Sciatic nerve (tissue), 2 donors: ENCODE results near the gene CASKIN1. TPM values are rescaled to one million over a fixed set of nuclear protein-coding genes. Genes with fewer than 3 reads are reported as not detected.
"Not testable (repeated sequence)": the region's sequence is repeated elsewhere in the genome, so short reads cannot be mapped to it uniquely, and the experiment has no call there.

Source experiments
- ATAC-seq: fragments of 200-7000 bp; cut with Tn5 transposase; one replicate; pipeline ENCODE4 v1.9.1; 2020; ENCODE audit warnings: mild to moderate bottlenecking, moderate library complexity
- DNase-seq: peaks from one replicate; pipeline ENCODE4 v3.0.0-alpha.2; 2020; ENCODE audit warnings: low spot score
- intact Hi-C: fragments of 100-400 bp; cut with DNase I; formaldehyde crosslinking; loops from one replicate; pipeline ENCODE4 v1.14.2; 2022
- total RNA-seq: library from RNA; stranded (reverse); fragmentation: NEBNext Ultra II Directional; extraction: Animal tissue kit (Norgen Biotek cat#: 25700); gene quantifications from one replicate; pipeline ENCODE4 v1.2.1, GENCODE V29; 2021
- donor health status: DM: no; HTN: no; CAD: no.
- donor health status: DM: no; HTN: no; CAD: no.

CASKIN1 gene, protein sequence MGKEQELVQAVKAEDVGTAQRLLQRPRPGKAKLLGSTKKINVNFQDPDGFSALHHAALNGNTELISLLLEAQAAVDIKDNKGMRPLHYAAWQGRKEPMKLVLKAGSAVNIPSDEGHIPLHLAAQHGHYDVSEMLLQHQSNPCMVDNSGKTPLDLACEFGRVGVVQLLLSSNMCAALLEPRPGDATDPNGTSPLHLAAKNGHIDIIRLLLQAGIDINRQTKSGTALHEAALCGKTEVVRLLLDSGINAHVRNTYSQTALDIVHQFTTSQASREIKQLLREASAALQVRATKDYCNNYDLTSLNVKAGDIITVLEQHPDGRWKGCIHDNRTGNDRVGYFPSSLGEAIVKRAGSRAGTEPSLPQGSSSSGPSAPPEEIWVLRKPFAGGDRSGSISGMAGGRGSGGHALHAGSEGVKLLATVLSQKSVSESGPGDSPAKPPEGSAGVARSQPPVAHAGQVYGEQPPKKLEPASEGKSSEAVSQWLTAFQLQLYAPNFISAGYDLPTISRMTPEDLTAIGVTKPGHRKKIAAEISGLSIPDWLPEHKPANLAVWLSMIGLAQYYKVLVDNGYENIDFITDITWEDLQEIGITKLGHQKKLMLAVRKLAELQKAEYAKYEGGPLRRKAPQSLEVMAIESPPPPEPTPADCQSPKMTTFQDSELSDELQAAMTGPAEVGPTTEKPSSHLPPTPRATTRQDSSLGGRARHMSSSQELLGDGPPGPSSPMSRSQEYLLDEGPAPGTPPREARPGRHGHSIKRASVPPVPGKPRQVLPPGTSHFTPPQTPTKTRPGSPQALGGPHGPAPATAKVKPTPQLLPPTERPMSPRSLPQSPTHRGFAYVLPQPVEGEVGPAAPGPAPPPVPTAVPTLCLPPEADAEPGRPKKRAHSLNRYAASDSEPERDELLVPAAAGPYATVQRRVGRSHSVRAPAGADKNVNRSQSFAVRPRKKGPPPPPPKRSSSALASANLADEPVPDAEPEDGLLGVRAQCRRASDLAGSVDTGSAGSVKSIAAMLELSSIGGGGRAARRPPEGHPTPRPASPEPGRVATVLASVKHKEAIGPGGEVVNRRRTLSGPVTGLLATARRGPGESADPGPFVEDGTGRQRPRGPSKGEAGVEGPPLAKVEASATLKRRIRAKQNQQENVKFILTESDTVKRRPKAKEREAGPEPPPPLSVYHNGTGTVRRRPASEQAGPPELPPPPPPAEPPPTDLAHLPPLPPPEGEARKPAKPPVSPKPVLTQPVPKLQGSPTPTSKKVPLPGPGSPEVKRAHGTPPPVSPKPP (N-terminal part only)
- 1.6 TPM for total RNA-seq

GRCh38 chr16:2196162-2196980 lies at the start of gene CASKIN1:
CASKIN1 (minus strand) TSS chr16:2196605; CDS start chr16:2196432, 173 bp downstream.
- intact Hi-C loops = no loop called here
- no peak for ATAC-seq
- no peak for DNase-seq

DNA sequence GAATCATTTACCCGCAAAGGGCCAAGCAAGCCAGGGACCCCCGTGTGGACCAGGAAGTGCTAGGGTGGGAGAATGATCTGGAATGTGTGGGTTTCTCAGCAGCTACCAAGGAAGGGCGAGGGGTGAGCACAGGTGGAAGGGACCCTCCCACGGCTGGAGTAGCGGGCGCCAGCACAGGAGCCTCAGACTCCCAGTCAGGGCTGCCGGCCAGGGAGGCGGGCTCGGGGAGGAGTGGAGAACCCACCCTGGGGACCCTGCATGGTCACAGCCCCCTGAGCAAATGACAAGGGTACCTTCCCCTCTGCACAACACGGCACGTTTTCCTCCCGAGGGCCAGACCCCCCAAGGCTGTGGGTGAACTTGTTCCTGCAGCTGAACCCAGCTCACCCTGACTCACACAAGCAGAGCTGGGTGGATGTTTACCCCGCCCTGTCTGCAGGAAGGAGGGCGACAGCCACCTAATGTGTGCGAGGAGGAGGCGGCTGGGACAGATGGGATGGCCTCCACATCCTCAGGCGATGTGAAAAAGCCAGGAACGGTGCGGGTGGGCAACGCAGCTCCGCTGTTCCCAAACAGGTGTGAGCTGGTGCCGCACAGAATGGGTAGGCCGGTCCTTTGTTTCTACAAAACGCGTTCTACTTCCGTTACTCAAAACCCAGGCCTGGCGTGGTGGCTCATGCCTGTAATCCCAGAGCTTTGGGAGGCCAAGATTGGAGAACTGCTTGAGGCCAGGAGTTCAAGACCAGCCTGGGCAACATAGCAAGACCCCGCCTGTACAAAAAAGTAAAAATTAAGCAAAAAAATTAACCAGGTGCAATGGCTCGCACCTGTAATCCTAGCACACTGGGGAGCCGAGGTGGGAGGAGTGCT lies 48.8 kb upstream of the CASKIN1 start:
- no peak for DNase-seq
- intact Hi-C loops = no loop called here
- ATAC-seq = no peak

- ATAC-seq = no peak
- DNase-seq = no peak
- intact Hi-C loops = no loop called here
Measured at GRCh38 chr16:2244301-2244700, 47.9 kb upstream of the CASKIN1 start.

- intact Hi-C loops = no loop called here
- no peak for ATAC-seq
- no peak for DNase-seq
Measured at GRCh38 chr16:2243781-2244180, 47.4 kb upstream of the CASKIN1 start.

DNA sequence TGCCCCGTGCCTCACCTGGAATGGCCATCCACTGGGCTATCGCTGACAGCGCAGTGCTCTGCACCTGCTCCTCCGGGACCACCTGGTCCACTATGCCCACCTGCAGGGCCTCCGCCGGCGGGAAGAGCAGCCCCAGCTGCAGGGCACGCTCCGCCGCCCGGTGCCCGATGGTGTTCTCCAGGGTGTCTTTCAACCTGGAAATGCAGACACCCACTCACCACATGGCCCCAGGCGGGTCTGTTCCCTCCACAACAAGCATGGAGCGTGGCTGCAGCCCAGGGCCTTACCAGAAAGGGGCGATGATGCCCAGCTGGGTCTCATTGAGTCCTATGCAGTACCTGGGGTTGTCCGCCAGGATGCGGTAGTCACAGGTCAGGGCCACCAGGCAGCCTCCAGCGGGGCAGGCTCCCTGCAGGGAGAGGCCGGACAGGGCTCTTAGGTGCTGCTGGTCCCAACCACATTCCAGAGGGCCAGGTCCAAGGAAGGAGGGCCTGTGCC lies 46.7 kb upstream of the CASKIN1 start:
- intact Hi-C loops = no loop called here
- no peak for DNase-seq
- ATAC-seq = no peak

DNA sequence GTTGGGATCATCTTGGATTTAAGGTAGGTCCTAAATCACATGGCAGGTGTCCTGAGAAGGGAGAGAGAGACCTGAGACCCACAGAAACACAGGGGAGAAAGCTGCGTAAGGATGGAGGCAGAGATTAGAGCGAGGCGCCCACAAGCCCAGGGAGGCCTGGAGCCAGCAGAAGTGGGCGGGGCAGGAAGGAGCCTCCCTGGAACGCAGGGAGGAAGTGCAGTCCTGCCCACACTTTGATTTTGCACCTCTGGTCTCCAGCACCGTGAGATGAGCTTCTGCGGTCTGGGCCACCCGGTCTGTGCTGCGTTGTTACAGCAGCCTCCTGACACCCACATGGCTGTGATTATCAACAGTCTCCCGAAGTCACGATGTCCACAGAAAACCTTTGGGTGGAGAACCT lies 46.2 kb upstream of the CASKIN1 start:
- ATAC-seq (no peak), DNase-seq (no peak)
- intact Hi-C loops = no loop called here

DNA sequence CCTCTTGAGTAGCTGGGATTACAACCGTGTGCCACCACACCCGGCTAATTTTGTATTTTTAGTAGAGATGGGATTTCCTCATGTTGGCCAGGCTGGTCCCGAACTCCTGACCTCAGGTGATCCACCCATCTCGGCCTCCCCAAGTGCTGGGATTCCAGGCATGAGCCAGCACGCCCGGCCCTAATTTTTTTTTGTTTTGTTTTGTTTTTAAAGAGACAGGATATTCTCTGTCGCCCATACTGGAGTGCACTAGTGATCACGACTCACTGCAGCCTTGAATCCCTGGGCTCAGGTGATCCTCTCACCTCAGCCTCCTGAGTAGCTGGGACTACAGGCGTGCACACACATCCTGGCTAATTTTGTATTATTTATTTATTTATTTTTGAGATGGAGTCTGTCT lies 43.9 kb upstream of the CASKIN1 start:
- intact Hi-C loops, ATAC-seq: not testable (repeated sequence)

DNA sequence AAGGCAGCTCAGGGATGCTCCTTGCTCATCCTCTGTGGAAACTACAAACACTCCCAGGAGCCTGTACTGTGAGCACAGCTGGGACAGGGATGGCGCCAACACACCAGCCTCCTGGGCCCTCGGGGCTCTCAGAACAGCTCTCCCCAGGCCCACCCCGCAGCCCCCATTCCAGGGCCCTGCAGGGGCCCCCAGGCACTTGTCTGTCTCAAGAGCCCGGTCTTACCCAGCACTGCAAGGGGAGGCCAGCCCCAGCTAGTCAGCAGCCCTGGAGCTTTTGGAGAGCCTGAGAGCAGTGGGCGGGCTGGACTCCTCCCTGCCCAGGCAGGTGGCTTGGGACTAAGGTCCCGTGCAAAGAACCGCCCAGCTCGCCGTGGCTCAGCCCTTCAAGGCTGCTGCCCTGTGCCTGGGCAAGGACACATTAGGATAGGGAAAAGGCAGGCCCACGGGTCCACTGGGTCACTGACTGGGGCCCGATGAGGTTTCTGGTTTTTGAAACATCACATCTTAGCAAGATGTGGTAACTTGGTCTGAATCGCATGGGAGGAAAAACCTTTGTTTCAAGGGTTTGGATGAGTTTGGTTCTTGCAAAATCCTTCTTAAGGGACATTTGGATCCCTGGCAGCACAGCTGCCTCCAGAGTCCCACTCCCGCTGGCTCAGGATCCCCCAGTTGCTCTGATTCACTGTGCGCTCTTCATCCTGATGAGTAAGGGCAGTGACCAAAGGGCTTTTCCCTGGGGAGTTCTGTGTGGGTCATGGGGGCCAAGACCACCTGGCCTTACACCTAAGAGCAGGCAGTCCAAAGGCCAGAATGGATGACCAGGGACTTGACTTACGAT lies 42.7 kb upstream of the CASKIN1 start:
- intact Hi-C loops = no loop called here
- DNase-seq (no peak), ATAC-seq (no peak)

More for the DNA sequence above, 43.9 kb upstream of the CASKIN1 start:
- not testable (repeated sequence) for DNase-seq

- no peak for ATAC-seq
- intact Hi-C loops = no loop called here
- no peak for DNase-seq
Measured at GRCh38 chr16:2238150-2238837, 41.9 kb upstream of the CASKIN1 start.

DNA sequence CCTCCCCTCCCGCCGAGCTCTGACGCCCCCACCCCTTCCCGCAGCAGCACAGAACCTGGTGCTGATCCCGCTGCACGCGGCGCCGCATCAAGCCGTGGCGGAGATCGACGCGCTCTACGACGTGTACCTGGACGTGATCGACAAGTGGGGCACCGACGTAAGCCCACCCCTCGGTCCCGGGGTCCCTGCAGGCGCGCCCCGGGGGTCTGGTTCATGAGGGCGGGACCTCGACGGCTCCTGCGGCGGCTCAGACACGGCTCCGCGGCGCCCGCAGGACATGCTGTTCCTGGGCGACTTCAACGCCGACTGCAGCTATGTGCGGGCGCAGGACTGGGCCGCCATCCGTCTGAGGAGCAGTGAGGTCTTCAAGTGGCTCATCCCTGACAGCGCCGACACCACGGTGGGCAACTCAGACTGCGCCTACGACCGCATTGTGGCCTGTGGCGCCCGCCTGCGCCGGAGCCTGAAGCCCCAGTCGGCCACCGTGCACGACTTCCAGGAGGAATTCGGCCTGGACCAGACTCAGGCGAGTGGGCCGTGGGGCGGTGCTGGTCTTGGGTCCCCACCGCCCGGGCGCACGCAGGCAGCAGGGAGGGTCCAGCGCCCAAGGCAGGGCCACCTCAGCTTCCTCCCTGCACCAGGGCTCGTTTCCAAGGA lies 41.2 kb upstream of the CASKIN1 start:
- ATAC-seq (no peak), DNase-seq (no peak)
- intact Hi-C loops = no loop called here

DNA sequence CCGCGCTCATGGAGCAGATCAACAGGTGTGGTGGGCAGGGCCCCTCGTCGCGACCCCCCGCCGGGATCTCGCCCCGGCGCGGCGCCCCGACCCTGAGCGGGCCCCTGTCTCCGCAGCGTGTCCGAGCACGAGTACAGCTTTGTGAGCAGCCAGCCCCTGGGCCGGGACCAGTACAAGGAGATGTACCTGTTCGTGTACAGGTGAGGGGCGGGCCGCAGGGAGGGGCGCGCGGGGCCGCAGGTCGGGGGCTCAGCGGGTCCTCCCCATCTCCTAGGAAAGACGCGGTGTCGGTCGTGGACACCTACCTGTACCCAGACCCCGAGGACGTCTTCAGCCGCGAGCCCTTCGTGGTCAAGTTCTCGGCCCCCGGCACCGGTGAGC lies 40.7 kb upstream of the CASKIN1 start:
- no peak for ATAC-seq
- DNase-seq = no peak
- intact Hi-C loops = no loop called here

DNA sequence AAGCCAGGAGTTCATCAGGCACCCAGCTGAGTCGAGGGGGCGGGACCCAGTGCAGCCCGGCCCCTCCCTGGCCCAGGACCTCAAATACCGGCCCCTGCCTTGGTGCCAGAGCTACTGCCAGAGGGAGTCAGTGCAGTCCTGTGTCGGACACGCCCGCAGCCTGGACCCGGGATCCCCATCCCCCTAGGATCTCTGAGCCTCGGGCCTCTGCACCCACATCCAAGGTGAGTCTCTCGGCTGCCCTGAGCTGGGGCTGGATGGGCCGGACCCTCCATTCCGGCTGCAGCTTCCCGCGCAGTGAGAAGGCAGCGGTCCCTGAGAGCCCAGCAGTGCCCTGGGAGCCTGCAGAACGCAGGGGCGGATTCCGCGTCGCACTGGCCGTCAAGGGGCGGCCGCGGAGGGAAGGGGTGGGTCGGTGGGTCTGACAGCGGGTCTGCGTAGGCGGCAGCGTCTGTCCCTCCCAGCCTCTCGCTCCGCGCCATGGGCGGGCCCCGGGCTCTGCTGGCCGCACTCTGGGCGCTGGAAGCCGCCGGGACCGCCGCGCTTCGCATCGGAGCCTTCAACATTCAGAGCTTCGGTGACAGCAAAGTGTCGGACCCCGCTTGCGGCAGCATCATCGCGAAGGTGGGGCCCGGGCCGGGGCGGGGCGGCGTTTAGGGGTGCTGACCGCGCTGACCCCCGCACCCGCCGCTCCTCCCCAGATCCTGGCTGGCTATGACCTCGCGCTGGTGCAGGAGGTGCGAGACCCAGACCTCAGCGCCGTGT lies 40.1 kb upstream of the CASKIN1 start, which contains the start of gene DNASE1L2:
DNASE1L2 (plus strand) TSS at position 108 of the 765 bp plus-strand sequence; CDS start at position 481, 373 bp downstream.
- ATAC-seq (peak; percentile 33), DNase-seq (no peak)
- intact Hi-C loops = no loop called here

DNA sequence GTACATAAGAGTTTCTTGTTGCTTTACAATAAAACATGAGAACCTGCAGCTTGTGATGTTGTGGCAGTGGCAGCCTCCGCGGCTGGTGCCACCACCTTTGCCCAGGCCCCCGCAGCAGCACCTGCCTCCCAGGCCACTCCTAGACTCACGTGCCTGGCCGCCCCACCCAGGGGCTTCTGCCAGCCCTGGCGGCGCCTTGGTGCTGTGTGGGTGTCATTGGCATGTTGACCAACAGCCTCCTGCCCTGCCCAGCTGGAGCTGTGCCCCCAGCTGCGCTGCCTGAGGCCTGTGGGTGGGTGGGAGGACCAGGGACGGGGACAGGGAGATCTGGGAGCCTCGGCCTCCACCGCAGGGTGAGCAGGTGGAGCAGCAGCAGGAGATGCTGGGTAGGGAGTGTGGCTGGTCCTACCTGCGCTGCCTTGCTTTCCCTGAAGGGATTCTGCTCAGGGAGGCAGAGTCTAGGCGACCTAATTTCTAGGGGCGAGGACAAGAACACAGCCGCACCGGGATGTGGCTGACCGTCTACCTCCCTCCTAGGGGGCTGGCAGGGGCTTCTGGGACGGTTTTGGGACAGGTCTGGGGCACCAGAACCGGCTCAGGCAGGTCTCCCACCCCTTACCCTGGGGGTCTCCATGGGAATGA lies 39.4 kb upstream of the CASKIN1 start:
- ATAC-seq (peak; percentile 1), DNase-seq (no peak)
- intact Hi-C loops = no loop called here

DNA sequence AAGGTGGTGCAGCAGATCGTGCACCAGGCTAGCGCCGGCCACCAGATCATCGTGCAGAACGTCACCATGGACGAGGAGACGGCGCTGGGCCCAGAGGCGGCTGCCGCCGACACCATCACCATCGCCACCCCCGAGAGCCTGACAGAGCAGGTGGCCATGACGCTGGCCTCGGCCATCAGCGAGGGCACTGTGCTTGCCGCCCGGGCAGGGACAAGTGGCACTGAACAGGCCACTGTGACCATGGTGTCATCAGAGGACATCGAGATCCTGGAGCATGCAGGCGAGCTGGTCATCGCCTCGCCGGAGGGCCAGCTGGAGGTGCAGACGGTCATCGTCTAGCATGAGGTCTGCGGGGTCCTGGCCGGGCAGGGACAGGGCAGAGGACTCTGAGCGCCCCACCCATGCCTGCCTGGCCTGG lies 38.8 kb upstream of the CASKIN1 start:
- intact Hi-C loops = no loop called here
- no peak for ATAC-seq
- no peak for DNase-seq
